Measurements from ENCODE around the gene FLT3.
A peak's percentile ranks its signal among the peaks of the same experiment; 100 is the strongest.

Gene FLT3

GRCh38 chr13:28022848-28023518, 77.4 kb downstream of the FLT3 start:
- no peak overlapping the region for H3K4me3 ChIP-seq (ENCODE audit: low read depth, low read length)
- H3K36me3 ChIP-seq (ENCODE audit: control insufficient read depth in 2 of 2, insufficient read depth in 1 of 2, low read length in 2 of 2) = no peaks in the 10 kb centered on the region
- H3K4me1 ChIP-seq (ENCODE audit: control insufficient read depth, insufficient read depth, low read length) = no peaks in the 10 kb centered on the region
- ChIA-PET CTCF (no interaction called here), POLR2A (no interaction called here)
- no peaks in the 10 kb centered on the region for H3K9me3 ChIP-seq (ENCODE audit: control insufficient read depth, insufficient read depth, low read depth, low read length)
- TF ChIP-seq ZXDB (tag by site-specific recombination; IDR thresholded peaks at IDR 0.05) (no peak), YY2 (tag by site-specific recombination; IDR thresholded peaks at IDR 0.05) (no peak), ZBTB20 (tag by site-specific recombination; IDR thresholded peaks at IDR 0.05) (no peak), ZNF37A (tag by site-specific recombination; IDR thresholded peaks at IDR 0.05) (no peak), ZNF146 (tag by site-specific recombination; IDR thresholded peaks at IDR 0.05) (no peak), ZNF223 (tag by site-specific recombination; IDR thresholded peaks at IDR 0.05) (no peak), BCL11B (tag by site-specific recombination; IDR thresholded peaks at IDR 0.05; ENCODE audit: low read depth) (no peak), ZNF138 (tag by site-specific recombination; IDR thresholded peaks at IDR 0.05; ENCODE audit: borderline replicate concordance) (no peak), ZNF366 (tag by site-specific recombination; conservative IDR thresholded peaks at IDR 0.05) (no peak), ZNF571 (tag by site-specific recombination; IDR thresholded peaks at IDR 0.05) (no peak), ZSCAN23 (tag by site-specific recombination; IDR thresholded peaks at IDR 0.05) (no peak), KLF8 (tag by site-specific recombination; IDR thresholded peaks at IDR 0.05) (no peak), ZNF585B (tag by site-specific recombination; IDR thresholded peaks at IDR 0.05) (no peak), ZNF560 (tag by site-specific recombination; IDR thresholded peaks at IDR 0.05; ENCODE audit: borderline replicate concordance) (no peak), GFI1B (tag by site-specific recombination; IDR thresholded peaks at IDR 0.05) (no peak), ZNF10 (tag by site-specific recombination; IDR thresholded peaks at IDR 0.05) (no peak), TCF7L2 (IDR thresholded peaks at IDR 0.05; ENCODE audit: borderline replicate concordance, low read depth, low read length) (no peak), ZNF596 (tag by site-specific recombination; IDR thresholded peaks at IDR 0.05) (no peak), IKZF3 (tag by site-specific recombination; IDR thresholded peaks at IDR 0.05) (no peak), ZNF354C (tag by site-specific recombination; IDR thresholded peaks at IDR 0.05; ENCODE audit: borderline replicate concordance, low read depth) (no peak)
- H3K27ac ChIP-seq (ENCODE audit: extremely low read depth, low read depth, low read length) = no peak overlapping the region

- CTCF ChIA-PET = no interaction called here
- no peaks in the 10 kb centered on the region for H3K9me3 ChIP-seq (ENCODE audit: control insufficient read depth, insufficient read depth, low read depth, low read length)
- POLR2A ChIA-PET = no interaction called here
Measured at GRCh38 chr13:28014301-28014700, 86.1 kb downstream of the FLT3 start.

GRCh38 chr13:28013482-28013881, 86.9 kb downstream of the FLT3 start:
- ChIA-PET CTCF (interaction anchor here (0.8 kb wide), 1 partner anchor 878 kb away, joined by 3 read pairs; no protein-coding TSS in a partner anchor), POLR2A (no interaction called here)
- H3K27ac ChIP-seq (ENCODE audit: extremely low read depth, low read depth, low read length) = no peak overlapping the region
- no peaks in the 10 kb centered on the region for H3K4me1 ChIP-seq (ENCODE audit: control insufficient read depth, insufficient read depth, low read length)
- no peak overlapping the region for H3K4me3 ChIP-seq (ENCODE audit: low read depth, low read length)
- H3K36me3 ChIP-seq (ENCODE audit: control insufficient read depth in 2 of 2, insufficient read depth in 1 of 2, low read length in 2 of 2) = no peaks in the 10 kb centered on the region
- H3K9me3 ChIP-seq (ENCODE audit: control insufficient read depth, insufficient read depth, low read depth, low read length) = no peaks in the 10 kb centered on the region
- TF ChIP-seq ZNF473 (tag by site-specific recombination; IDR thresholded peaks at IDR 0.05) (no peak), TRIM28 (IDR thresholded peaks at IDR 0.05; ENCODE audit: borderline replicate concordance, low read length) (no peak), ZNF423 (tag by site-specific recombination; IDR thresholded peaks at IDR 0.05) (no peak), ZSCAN18 (tag by site-specific recombination; IDR thresholded peaks at IDR 0.05) (no peak), ZBTB17 (tag by site-specific recombination; IDR thresholded peaks at IDR 0.05) (no peak), SCRT1 (tag by site-specific recombination; IDR thresholded peaks at IDR 0.05; ENCODE audit: borderline replicate concordance) (no peak), ZNF514 (tag by site-specific recombination; IDR thresholded peaks at IDR 0.05) (no peak), ZFP3 (tag by site-specific recombination; IDR thresholded peaks at IDR 0.05; ENCODE audit: low read depth) (no peak), ZNF114 (tag by site-specific recombination; IDR thresholded peaks at IDR 0.05) (no peak), ZNF580 (tag by site-specific recombination; IDR thresholded peaks at IDR 0.05) (no peak), ZBTB6 (tag by site-specific recombination; IDR thresholded peaks at IDR 0.05) (no peak)

More at GRCh38 chr13:28014301-28014700, 86.1 kb downstream of the FLT3 start:
- Histone ChIP-seq H3K36me3 (ENCODE audit: control insufficient read depth in 2 of 2, insufficient read depth in 1 of 2, low read length in 2 of 2) (no peaks in the 10 kb centered on the region), H3K27ac (ENCODE audit: extremely low read depth, low read depth, low read length) (no peak overlapping the region), H3K4me1 (ENCODE audit: control insufficient read depth, insufficient read depth, low read length) (no peaks in the 10 kb centered on the region), H3K4me3 (ENCODE audit: low read depth, low read length) (no peak overlapping the region)
- 0 out of 2 replicates have a peak, but pooled peaks have one; percentile 10 for TF ChIP-seq SCRT2 (tag by site-specific recombination; IDR thresholded peaks at IDR 0.05)
- TF ChIP-seq ZBTB21 (tag by site-specific recombination; IDR thresholded peaks at IDR 0.05) = no peak
